Brain pericyte (primary cell): ENCODE data around the gene SEPTIN5.
"Not testable (repeated sequence)": the region's sequence is repeated elsewhere in the genome, so short reads cannot be mapped to it uniquely, and the experiment has no call there.

ENCODE experiments used
- DNase-seq: peaks from one replicate; pipeline ENCODE4 v3.0.0-alpha.2; 2012; ENCODE audit warnings: low read depth, low spot score

The SEPTIN5 gene

DNA sequence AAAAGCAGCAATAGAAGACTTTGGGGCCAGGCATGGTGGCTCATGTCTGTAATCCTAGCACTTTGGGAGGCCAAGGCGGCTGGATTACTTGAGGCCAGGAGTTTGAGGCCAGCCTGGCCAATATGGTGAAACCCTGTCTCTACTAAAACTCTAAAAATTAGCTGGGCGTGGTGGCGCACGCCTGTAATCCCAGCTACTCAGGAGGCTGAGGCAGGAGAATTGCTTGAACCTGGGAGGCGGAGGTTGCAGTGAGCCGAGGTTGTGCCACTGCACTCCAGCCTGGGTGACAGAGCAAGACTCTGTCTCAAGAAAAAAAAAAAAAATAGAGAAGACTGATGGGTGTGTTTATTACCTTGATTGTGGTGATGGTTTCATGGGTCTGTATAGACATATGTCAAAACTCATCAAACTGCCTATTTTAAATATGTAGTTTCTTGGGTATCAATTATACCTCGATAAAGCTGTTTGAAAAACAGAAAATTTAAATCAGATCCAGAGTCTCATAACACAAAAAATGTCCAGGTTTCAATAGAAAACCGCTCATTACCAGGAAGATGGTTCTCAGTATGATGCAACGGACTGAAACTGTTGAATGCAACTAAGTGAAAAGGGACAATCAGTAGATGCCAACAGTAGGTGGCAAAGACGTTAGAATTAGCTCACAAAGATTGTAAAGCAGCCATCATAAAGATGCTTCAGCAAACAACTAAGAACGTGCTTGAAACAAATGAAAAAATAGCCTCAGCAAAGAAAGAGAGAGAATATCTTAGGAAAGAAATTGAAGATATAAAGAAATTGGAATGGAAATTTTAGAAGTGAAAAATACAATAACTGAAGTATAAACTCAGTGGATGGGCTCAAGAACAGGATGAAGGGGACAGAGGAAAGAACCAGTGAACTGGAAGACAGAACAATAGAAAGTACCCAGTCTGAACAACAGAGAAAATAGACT, 33.1 kb upstream of the SEPTIN5 start:
- DNase-seq = no peak

DNA sequence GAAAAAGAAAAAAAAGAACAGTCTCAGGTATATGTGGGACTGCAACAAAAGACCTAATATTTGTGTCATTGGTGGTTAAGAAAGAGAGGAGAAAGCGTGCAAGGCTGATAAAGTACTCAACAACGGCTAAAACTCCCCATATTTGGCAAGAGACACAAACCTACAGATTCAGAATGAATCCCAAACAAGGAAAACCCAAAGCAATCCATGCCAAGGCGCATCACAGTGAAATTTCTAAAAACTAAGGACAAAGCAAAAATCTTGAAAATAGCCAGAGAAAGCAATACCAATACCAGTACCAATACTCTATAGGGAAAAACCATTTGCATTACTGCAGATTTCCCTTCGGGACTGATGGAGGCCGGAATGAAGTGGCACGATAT, 32.4 kb upstream of the SEPTIN5 start:
- no peak for DNase-seq

GRCh38 chr22:19686946-19687345, 27.4 kb upstream of the SEPTIN5 start:
- no peak for DNase-seq

GRCh38 chr22:19687561-19688300, 26.6 kb upstream of the SEPTIN5 start:
- DNase-seq = no peak

DNA sequence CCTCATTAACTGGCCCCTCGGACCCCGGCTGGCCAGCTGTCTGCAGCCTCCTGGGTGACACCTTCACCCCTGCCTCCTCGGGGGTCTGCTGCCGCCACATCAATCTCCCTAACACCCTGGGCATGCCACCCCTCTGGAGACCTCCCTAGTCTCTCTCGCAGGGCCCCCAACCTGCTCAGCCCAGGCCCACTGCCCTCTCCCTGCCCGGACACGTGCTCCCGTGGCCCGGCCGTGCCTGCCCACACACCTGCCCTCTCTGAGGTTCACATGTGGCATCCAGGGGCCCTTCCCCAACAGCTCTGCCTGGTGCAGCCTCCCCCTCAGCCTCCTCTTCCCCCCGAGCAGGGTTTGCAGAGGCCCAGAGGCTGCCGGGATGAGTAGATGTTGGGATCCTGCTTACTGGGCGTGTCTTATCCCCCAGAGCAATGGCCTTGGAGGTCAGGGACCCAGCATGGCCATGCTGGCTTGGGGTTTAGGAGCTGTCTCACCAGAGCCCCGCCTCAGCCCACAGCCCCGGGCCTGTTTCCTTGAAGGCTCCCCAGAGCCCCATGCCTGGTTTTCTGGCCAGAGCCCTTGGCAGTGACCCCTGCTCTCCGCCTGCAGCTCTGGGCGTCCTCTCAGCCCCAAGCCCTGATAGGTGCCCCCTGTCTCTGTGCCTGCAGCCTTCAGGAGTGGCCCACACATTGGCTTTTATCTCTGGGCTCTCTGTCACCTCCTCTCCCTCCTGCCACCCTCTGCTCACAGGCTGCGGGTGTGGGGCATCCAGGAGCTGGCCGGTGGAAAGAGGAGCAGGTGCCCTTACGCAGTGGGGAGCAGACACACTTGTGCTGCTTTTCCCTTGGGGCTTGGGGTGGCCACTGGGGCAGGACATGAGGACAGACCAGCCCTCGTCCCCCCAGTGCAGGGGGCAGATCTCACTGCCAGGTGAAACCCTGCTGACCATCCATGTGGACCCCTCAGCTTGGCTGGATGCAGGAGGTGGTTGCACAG, 25.7 kb upstream of the SEPTIN5 start:
- DNase-seq = no peak

GRCh38 chr22:19689408-19689807, 24.9 kb upstream of the SEPTIN5 start:
- DNase-seq = no peak

GRCh38 chr22:19691007-19691720, 23.1 kb upstream of the SEPTIN5 start:
- no peak for DNase-seq

- no peak for DNase-seq
Observed at GRCh38 chr22:19691721-19692341, 22.5 kb upstream of the SEPTIN5 start.

- DNase-seq = no peak
Observed at GRCh38 chr22:19693581-19693980, 20.7 kb upstream of the SEPTIN5 start.

DNA sequence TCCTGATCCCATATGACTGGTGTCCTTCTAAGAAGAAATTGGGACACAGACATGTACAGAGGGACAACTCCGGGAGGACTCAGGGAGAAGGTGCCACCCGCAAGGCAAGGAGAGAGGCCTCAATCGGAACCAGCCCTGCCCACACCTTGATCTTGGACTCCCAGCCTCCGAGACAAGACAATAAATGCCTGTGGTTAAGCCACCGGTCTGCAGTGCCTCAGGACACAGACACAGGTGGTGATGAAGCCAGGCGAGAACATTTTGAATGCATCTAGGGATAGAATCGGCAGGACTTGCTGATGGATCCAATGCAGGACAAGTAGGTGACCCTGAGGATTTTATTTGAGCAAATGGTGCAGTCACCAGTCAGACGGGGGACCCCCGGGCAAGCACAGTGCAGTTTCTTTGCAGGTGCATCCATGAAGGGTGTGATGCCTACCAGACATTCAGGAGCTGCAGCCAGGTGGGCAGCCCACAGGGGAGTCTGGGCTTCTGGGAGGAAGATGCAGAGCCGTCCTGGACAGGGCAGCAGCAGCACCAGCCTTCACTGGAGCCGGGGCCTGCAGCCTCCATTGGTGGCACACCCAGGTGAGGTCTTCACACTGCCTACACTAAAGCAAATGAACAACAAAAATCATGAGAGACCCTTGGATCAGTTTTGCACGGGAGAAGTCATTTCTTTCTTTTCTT, 20.2 kb upstream of the SEPTIN5 start:
- DNase-seq = no peak

- DNase-seq = no peak
Observed at GRCh38 chr22:19694696-19695095, 19.6 kb upstream of the SEPTIN5 start.

- DNase-seq = no peak
Observed at GRCh38 chr22:19696504-19697276, 17.6 kb upstream of the SEPTIN5 start.

DNA sequence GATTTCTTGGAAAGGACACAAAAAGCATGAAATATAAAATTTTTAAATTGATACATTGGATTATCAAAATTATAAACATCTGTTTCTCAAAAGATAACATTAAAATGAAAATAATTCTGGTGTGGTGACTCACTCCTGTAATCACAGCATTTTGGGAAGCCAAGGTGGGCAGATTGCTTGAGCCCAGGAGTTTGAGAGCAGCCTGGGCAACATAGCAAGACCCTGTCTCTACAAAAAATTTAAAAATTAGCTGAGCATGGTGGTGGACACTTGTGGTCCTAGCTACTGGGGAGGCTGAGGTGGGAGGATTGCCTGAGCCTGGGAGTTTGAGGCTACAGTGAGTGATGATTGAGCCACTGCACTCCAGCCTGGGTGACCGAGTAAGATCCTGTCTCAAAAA, 16.4 kb upstream of the SEPTIN5 start:
- DNase-seq = not testable (repeated sequence)

- DNase-seq = no peak
Observed at GRCh38 chr22:19700790-19701419, 13.4 kb upstream of the SEPTIN5 start.

- no peak for DNase-seq
Observed at GRCh38 chr22:19701420-19702145, 12.7 kb upstream of the SEPTIN5 start.

DNA sequence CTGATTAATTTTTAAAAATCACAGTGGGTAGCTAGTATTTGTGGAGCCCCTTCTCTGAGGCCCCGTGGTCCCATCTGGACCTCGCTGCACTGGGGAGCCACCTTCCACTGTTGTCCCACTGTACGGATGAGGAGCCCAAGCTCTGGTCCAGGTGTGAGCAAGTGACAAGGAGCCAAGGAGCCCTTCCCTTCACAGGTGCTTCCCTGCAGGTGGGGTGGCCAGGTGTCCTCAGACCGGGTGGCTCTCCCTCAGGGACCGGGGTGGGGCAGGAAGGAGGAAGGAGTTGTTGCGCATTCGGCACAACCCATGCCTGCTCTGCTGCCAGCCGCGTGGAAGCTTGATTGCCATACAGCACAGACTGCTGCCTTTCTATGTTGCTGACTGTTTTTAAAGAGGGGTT, 10.4 kb upstream of the SEPTIN5 start:
- no peak for DNase-seq

GRCh38 chr22:19704355-19705015, 9.8 kb upstream of the SEPTIN5 start:
- no peak for DNase-seq
